NCI-H146 (cell line): ENCODE data around the gene HELQ.
A peak's percentile ranks its signal among the peaks of the same experiment; 100 is the strongest.

Source experiments
- DNase-seq: peaks from one replicate; lab custom pipeline; 2025; lab: John Stamatoyannopoulos, UW

Gene HELQ

GRCh38 chr4:83372931-83373330, 82.7 kb downstream of the HELQ start:
- DNase-seq, result no peak

GRCh38 chr4:83371936-83372335, 83.7 kb downstream of the HELQ start:
- DNase-seq, result no peak

GRCh38 chr4:83371235-83371634, 84.4 kb downstream of the HELQ start:
- no peak for DNase-seq

GRCh38 chr4:83370640-83370906, 85.0 kb downstream of the HELQ start:
- no peak for DNase-seq

GRCh38 chr4:83369831-83370639, 85.6 kb downstream of the HELQ start:
- DNase-seq, result no peak

- no peak for DNase-seq
Observed at GRCh38 chr4:83364312-83364711, 91.3 kb downstream of the HELQ start.

GRCh38 chr4:83362492-83363329, 92.9 kb downstream of the HELQ start:
- DNase-seq, result peak; percentile 56

- no peak for DNase-seq
Observed at GRCh38 chr4:83361416-83362103, 94.1 kb downstream of the HELQ start.

GRCh38 chr4:83360018-83360417, 95.6 kb downstream of the HELQ start:
- DNase-seq, result no peak

- DNase-seq, result no peak
Observed at GRCh38 chr4:83358410-83358809, 97.2 kb downstream of the HELQ start.
